ENCODE results near the gene SPPL2B.

Gene SPPL2B

DNA sequence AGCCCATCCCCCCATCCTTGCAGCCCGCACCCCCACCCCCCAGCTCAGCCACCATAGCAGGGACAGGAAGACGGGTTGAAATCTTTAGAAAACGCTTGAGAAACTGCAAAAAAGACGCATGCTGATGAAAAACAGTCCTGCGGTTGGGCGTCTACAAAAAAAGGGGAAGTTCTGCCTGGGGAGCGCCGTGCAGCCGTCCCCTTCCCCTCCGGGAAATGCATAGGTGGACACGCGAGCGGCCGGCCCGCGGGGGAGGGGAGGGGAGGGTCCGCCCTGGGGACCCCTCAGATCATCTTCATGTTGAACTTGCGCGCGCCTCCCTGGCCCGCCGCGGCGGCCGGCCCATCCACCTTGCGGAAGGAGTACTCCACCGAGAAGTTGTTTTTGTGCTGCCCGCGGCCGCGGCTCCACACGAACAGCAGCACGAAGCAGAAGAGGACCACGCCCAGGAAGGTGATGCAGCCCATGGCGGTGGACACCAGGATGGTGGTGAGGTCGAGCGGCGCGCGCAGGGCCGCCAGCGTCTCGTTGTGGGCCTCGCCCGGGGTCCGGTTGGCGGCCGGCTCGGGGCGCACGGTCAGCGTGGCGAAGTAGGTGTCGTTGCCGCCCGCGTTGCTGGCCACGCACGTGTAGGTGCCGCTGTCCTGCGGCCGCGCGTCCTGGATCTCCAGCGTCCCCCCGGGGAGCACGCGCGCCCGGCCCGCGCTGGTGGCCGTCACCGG lies 38.6 kb upstream of the SPPL2B start:
- H3K4me3 ChIP-seq (ENCODE audit: low read depth, low read length): no peak overlapping the region
- peak; percentile 16 for DNase-seq
- no peaks in the 10 kb centered on the region for H3K9me3 ChIP-seq
- TF ChIP-seq, protein P1, sequence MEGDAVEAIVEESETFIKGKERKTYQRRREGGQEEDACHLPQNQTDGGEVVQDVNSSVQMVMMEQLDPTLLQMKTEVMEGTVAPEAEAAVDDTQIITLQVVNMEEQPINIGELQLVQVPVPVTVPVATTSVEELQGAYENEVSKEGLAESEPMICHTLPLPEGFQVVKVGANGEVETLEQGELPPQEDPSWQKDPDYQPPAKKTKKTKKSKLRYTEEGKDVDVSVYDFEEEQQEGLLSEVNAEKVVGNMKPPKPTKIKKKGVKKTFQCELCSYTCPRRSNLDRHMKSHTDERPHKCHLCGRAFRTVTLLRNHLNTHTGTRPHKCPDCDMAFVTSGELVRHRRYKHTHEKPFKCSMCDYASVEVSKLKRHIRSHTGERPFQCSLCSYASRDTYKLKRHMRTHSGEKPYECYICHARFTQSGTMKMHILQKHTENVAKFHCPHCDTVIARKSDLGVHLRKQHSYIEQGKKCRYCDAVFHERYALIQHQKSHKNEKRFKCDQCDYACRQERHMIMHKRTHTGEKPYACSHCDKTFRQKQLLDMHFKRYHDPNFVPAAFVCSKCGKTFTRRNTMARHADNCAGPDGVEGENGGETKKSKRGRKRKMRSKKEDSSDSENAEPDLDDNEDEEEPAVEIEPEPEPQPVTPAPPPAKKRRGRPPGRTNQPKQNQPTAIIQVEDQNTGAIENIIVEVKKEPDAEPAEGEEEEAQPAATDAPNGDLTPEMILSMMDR (IDR thresholded peaks at IDR 0.05; ENCODE audit: low read depth, low read length): no peak
- H3K36me3 ChIP-seq: no peaks in the 10 kb centered on the region
- peaks cover 4% of the 10 kb centered on the region; the same call in 1 of the 2 replicates for H3K4me1 ChIP-seq
- H3K27me3 ChIP-seq: peaks cover 68% of the 10 kb centered on the region

DNA sequence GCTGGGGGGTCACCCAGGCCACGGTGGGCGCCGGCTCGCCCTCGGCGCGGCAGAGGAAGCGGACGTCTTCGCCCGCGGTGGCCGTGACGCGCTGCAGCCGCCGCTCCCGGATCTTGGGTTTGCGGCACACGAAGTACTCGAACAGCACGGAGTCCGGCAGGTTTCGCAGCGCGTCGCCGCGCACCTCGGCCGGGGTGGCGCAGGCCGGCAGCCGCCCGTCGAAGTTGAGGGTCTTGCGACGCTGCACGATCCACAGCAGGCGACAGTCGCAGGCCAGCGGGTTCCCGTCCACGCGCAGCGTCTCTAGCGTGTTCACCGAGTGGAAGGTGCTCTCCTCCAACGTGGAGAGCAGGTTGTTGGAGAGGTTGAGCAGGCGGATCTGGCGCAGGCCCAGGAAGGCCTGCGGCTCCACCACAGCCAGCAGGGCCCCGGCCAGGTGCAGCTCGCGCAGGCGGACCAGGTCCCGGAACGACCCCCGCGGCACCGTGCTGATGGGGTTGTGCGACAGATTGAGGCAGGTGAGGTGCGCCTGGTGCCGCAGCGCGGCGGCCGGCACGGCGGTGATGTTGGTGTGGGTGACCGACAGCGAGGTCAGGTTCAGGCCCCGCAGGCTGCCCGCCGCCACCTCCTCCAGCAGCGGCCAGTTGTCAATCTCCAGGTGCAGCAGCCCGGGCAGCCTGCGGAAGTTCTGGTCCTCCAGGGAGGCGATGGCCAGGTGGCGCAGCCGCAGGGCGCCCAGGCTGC lies 37.9 kb upstream of the SPPL2B start:
- Histone ChIP-seq H3K9me3 (no peaks in the 10 kb centered on the region), H3K36me3 (no peaks in the 10 kb centered on the region), H3K27me3 (peaks cover 67% of the 10 kb centered on the region), H3K4me3 (ENCODE audit: low read depth, low read length) (no peak overlapping the region; the same call in 1 of the 2 replicates), H3K4me1 (peaks cover 8% of the 10 kb centered on the region)
- DNase-seq: peak; percentile 19
- TF ChIP-seq, protein P1 (IDR thresholded peaks at IDR 0.05; ENCODE audit: low read depth, low read length): no peak

DNA sequence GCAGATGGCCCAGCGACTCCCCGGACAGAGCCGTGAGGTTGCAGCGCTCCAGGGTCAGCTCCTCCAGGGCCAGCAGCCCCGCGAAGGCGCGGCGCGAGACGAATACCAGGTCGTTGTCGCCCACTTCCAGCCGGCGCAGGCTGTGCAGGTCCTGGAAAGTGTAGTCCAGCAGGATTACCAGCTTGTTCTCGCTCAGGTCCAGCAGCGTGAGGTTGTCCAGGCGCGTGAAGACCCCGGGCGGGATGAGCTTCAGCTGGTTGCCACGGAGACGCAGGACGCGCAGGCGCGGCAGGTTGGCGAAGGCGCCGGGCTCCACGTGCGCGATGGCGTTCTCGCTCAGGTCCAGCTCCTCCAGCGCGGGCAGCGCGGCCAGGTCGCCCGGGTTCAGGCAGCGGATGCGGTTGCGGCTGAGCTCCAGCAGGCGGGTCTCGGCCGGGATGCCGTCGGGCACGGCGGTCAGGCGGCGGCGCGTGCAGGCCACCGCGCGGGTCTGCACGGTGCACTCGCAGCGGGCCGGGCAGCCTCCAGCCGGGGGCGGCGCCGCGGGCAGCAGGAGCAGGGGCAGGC lies 37.2 kb upstream of the SPPL2B start:
- DNase-seq: peak; percentile 54
- Histone ChIP-seq H3K36me3 (no peaks in the 10 kb centered on the region), H3K4me1 (peaks cover 10% of the 10 kb centered on the region), H3K9me3 (no peaks in the 10 kb centered on the region), H3K4me3 (ENCODE audit: low read depth, low read length) (peak overlapping the region; percentile 28), H3K27me3 (peaks cover 70% of the 10 kb centered on the region)
- TF ChIP-seq, protein P1 (IDR thresholded peaks at IDR 0.05; ENCODE audit: low read depth, low read length): no peak

DNA sequence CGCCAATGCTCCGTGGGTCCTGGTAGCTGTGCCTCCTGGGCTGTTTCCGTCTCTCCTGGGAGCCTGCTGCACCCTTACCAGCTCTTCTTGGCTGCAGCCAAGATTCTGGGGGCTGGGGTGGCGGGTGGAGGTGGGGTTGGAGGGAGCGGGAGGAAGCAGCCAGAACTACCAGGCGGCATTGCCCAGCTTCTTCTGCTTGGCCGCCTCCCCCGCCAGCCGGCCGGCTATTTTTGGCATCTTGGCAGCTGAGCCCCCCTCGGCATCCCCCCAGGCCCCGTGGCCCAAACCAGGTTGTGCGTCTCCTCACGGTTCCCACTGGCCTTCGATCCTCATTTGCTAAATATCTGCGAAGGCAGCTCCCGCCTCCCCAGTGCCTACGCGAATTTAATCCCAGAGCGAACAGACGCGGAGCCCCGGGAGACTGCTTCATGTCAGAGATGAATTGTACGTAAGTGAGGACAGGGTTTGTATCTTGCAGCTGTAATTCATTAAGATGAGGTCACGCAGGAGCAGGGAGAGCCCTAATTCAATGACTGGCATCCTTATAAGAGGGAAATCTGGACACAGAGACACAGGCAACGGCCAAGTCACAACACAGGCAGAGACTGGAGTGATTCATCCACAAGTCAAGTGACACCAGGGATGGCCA lies 33.7 kb upstream of the SPPL2B start:
- no peaks in the 10 kb centered on the region for H3K36me3 ChIP-seq
- TF ChIP-seq, protein P1 (IDR thresholded peaks at IDR 0.05; ENCODE audit: low read depth, low read length): no peak
- peaks cover 10% of the 10 kb centered on the region for H3K4me1 ChIP-seq
- DNase-seq: peak; percentile 83
- H3K27me3 ChIP-seq: peaks cover 45% of the 10 kb centered on the region
- H3K4me3 ChIP-seq (ENCODE audit: low read depth, low read length): peak overlapping the region; percentile 32
- no peaks in the 10 kb centered on the region for H3K9me3 ChIP-seq

DNA sequence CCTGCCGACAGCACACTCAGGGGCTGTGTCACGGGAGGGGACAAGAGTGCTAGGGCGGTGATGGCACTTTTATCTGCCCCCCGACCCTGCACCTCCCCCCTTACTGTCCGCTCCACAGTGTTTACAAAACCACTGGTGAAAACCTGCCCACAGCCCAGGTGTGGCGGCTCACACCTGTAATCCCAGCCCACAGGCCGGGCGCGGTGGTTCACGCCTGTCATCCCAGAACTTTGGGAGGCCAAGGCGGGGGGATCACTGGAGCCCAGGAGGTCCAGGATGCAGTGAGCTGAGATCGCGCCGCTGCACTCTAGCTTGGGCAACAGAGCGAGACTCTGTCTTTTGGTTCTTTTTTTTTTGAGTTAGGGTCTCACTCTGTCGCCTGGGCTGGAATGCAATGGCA lies 32.3 kb upstream of the SPPL2B start:
- H3K36me3 ChIP-seq: no peaks in the 10 kb centered on the region
- TF ChIP-seq, protein P1 (IDR thresholded peaks at IDR 0.05; ENCODE audit: low read depth, low read length): no peak

More for the DNA sequence above, 32.3 kb upstream of the SPPL2B start:
- no peak overlapping the region for H3K4me3 ChIP-seq (ENCODE audit: low read depth, low read length)
- H3K4me1 ChIP-seq: peaks cover 10% of the 10 kb centered on the region
- no peak for DNase-seq
- H3K9me3 ChIP-seq: no peaks in the 10 kb centered on the region
- peaks cover 32% of the 10 kb centered on the region for H3K27me3 ChIP-seq
